Esophagus muscularis mucosa (tissue), 4 donors: ENCODE measurements around the gene COL11A2.

ENCODE experiments used
- EP300 ChIP-seq: sonication (generic); formaldehyde crosslinking; IDR thresholded peaks from one replicate; pipeline ENCODE4 v1.6.1; 2017; ENCODE audit warnings: antibody characterized with exemption
- POLR2A ChIP-seq: fragments of 450-650 bp; IDR thresholded peaks from one replicate; pipeline ENCODE4 v1.6.1; 2017; ENCODE audit warnings: antibody characterized with exemption, moderate library complexity, mild to moderate bottlenecking, low read depth
- POLR2AphosphoS5 ChIP-seq, 2 donors: sonication (generic); formaldehyde crosslinking; IDR thresholded peaks; one replicate each; pipeline ENCODE4 v1.6.1; 2017; ENCODE audit warnings: antibody characterized with exemption in 2 of 2
- TF ChIP-seq, protein P1 (sequence below), 3 experiments: fragments of 200-600 bp in 2 of 3; fragments of 450-650 bp in 1 of 3; sonication (generic) in 2 of 3; IDR thresholded peaks; one replicate each; pipeline ENCODE4 v1.5.1; 2017 to 2019; ENCODE audit warnings: antibody characterized with exemption in 3 of 3, mild to moderate bottlenecking in 2 of 3, moderate library complexity in 1 of 3

GRCh38 chr6:33201935-33202334 lies 9.7 kb upstream of the COL11A2 start:
- TF ChIP-seq, protein P1, sequence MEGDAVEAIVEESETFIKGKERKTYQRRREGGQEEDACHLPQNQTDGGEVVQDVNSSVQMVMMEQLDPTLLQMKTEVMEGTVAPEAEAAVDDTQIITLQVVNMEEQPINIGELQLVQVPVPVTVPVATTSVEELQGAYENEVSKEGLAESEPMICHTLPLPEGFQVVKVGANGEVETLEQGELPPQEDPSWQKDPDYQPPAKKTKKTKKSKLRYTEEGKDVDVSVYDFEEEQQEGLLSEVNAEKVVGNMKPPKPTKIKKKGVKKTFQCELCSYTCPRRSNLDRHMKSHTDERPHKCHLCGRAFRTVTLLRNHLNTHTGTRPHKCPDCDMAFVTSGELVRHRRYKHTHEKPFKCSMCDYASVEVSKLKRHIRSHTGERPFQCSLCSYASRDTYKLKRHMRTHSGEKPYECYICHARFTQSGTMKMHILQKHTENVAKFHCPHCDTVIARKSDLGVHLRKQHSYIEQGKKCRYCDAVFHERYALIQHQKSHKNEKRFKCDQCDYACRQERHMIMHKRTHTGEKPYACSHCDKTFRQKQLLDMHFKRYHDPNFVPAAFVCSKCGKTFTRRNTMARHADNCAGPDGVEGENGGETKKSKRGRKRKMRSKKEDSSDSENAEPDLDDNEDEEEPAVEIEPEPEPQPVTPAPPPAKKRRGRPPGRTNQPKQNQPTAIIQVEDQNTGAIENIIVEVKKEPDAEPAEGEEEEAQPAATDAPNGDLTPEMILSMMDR (IDR thresholded peaks at IDR 0.05), result no peak
- TF ChIP-seq POLR2AphosphoS5 (IDR thresholded peaks at IDR 0.05), result no peak
- no peak for TF ChIP-seq EP300
- TF ChIP-seq POLR2A, result no peak
